GM18498 (cell line): Measurements from ENCODE around the gene MPZL1.

Source experiments
- ATAC-seq: cut with Tn5 transposase; IDR thresholded peaks from one replicate; pipeline ENCODE4 v1.9.1; 2021; ENCODE audit warnings: mild to moderate bottlenecking, moderate library complexity; ENCODE audit not compliant: unreplicated experiment

Gene MPZL1

DNA sequence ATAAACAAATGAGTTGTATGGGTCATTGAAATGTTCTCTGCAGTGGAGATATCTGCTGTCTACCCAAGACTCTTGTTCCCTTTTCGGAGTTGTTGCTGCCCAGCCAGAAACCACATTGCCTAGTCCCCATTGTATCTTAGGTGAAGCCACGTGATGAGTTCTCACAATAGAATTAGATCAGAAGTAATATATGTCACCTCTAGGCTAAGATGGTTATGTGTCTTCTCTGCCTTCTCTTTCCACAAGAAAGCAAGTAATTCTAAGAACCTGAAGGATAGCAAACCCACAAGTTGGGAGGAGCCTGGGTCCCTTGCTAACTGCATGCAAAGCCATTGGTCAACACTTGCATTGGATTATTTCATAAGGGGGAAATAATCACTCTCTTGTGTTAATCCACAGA, 115.5 kb downstream of the MPZL1 start:
- no peak for ATAC-seq

DNA sequence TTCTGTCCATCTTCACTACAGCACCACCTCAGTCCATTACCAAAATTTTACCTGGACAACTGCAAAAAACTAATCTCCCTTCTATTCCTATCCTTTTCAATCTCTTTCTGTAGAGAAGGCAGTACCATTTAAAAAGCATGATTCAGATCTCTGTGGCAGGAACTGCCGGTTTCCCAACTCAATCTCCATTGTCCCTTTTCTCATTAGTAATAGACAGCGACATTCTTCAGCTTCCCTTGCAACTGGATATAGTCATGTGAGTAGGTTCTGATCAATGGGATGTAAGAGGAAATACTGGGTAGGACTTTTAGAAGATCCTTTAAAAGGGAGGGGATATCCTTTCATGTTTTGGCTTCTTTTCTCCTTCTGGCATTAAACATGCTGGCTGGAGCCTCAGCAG, 117.2 kb downstream of the MPZL1 start:
- no peak for ATAC-seq
